GM19099 (cell line): ENCODE measurements around the gene GZF1.

Experiments
- POLR2A ChIP-seq: IDR thresholded peaks from 3 replicates; pipeline ENCODE4 v1.6.1; 2011; ENCODE audit warnings: low read depth; ENCODE audit not compliant: insufficient read length; ENCODE audit errors: extremely low read depth

GZF1 gene

GRCh38 chr20:23420943-23421931 lies 59.3 kb downstream of the GZF1 start, which contains the start of gene NAPB:
NAPB (minus strand) TSS chr20:23421488; CDS start chr20:23421402, 86 bp downstream.
- peak; percentile 78 for TF ChIP-seq POLR2A
